CD14-positive monocyte (primary cell): ENCODE results near the gene CBX1. TPM values are rescaled to one million over a fixed set of nuclear protein-coding genes. Genes with fewer than 3 reads are reported as not detected.
A peak's percentile ranks its signal among the peaks of the same experiment; 100 is the strongest.
"Not testable (repeated sequence)": the region's sequence is repeated elsewhere in the genome, so short reads cannot be mapped to it uniquely, and the experiment has no call there.

Experiments
- DNase-seq, 3 donors: peaks; one replicate each; pipeline ENCODE4 v3.0.0-alpha.2; 2011 to 2022
- H2AFZ ChIP-seq: 2 replicates; pipeline ENCODE4 v1.6.0; 2012; ENCODE audit warnings: mild to moderate bottlenecking, low read depth, low read length, inconsistent platforms; ENCODE audit not compliant: insufficient read depth, poor library complexity, severe bottlenecking
- H3K27ac ChIP-seq, 2 donors: 1 replicate in 1 of 2; 2 replicates in 1 of 2; pipeline ENCODE4 v1.5.1; 2012 to 2013; ENCODE audit warnings: low read length in 2 of 2, control low read depth in 1 of 2, inconsistent platforms in 1 of 2, low read depth in 1 of 2, mild to moderate bottlenecking in 1 of 2
- H3K27me3 ChIP-seq, 2 donors: one replicate each; pipeline versions ENCODE4 v1.6.0 to v1.6.1; 2011 to 2013; ENCODE audit warnings: low read length in 2 of 2; ENCODE audit not compliant: control insufficient read depth in 2 of 2, insufficient read depth in 2 of 2
- H3K36me3 ChIP-seq, 2 donors: replicated peaks in 1 of 2; 1 replicate in 1 of 2; 2 replicates in 1 of 2; pipeline versions ENCODE4 v1.5.1 to v1.6.1; 2012 to 2013; ENCODE audit warnings: low read length in 2 of 2, control low read depth in 1 of 2, inconsistent platforms in 1 of 2, mild to moderate bottlenecking in 1 of 2; ENCODE audit not compliant: insufficient read depth in 2 of 2, control insufficient read depth in 1 of 2
- H3K4me1 ChIP-seq, 2 donors: 1 replicate in 1 of 2; 2 replicates in 1 of 2; pipeline versions ENCODE4 v1.5.1 to v1.6.1; 2012 to 2013; ENCODE audit warnings: low read length in 2 of 2, control low read depth in 1 of 2, inconsistent platforms in 1 of 2, mild to moderate bottlenecking in 1 of 2, moderate library complexity in 1 of 2; ENCODE audit not compliant: insufficient read depth in 2 of 2, control insufficient read depth in 1 of 2
- H3K4me2 ChIP-seq: replicated peaks from 2 replicates; pipeline ENCODE3; 2012; ENCODE audit warnings: low read length, moderate library complexity, mild to moderate bottlenecking; ENCODE audit not compliant: poor library complexity, severe bottlenecking; ENCODE audit errors: extremely low read depth
- H3K4me3 ChIP-seq, 3 experiments: fragments of 200-600 bp in 1 of 3; sonication (generic) in 1 of 3; replicated peaks in 1 of 3; 1 replicate in 2 of 3; 2 replicates in 1 of 3; pipeline ENCODE4 v1.5.1; 2011 to 2013; ENCODE audit warnings: low read length in 3 of 3, mild to moderate bottlenecking in 3 of 3, control low read depth in 2 of 3, low read depth in 2 of 3, inconsistent platforms in 1 of 3, moderate library complexity in 1 of 3
- H3K79me2 ChIP-seq: 2 replicates; pipeline ENCODE4 v1.6.0; 2012; ENCODE audit warnings: mild to moderate bottlenecking, control low read depth, inconsistent platforms, low read length, moderate library complexity; ENCODE audit not compliant: insufficient read depth
- H3K9ac ChIP-seq: 2 replicates; pipeline ENCODE4 v1.6.0; 2017; ENCODE audit warnings: low read length, mild to moderate bottlenecking; ENCODE audit not compliant: insufficient read depth, poor library complexity, severe bottlenecking
- H3K9me3 ChIP-seq, 2 donors: replicated peaks in 1 of 2; 1 replicate in 1 of 2; 2 replicates in 1 of 2; pipeline versions ENCODE4 v1.5.1 to v1.6.1; 2012 to 2013; ENCODE audit warnings: low read length in 2 of 2, control low read depth in 1 of 2; ENCODE audit not compliant: control insufficient read depth in 1 of 2, insufficient read depth in 1 of 2
- H4K20me1 ChIP-seq: 2 replicates; pipeline ENCODE4 v1.6.0; 2012; ENCODE audit warnings: mild to moderate bottlenecking, low read length, control low read depth, moderate library complexity; ENCODE audit not compliant: insufficient read depth
- H3K27ac Mint-ChIP-seq, 7 donors: one replicate each; pipeline ENCODE4 v1.8.0; 2020; ENCODE audit warnings: mild to moderate bottlenecking in 7 of 7, mixed read lengths in 7 of 7, moderate library complexity in 6 of 7, inconsistent platforms in 2 of 7
- H3K27me3 Mint-ChIP-seq, 3 donors: one replicate each; pipeline ENCODE4 v1.8.0; 2021 to 2022; ENCODE audit warnings: low read depth in 3 of 3, mild to moderate bottlenecking in 3 of 3, mixed read lengths in 3 of 3, moderate library complexity in 3 of 3, inconsistent platforms in 1 of 3
- H3K36me3 Mint-ChIP-seq, 2 donors: one replicate each; pipeline ENCODE4 v1.8.0; 2020; ENCODE audit warnings: mixed read lengths in 2 of 2, inconsistent platforms in 1 of 2, mild to moderate bottlenecking in 1 of 2
- H3K4me1 Mint-ChIP-seq: one replicate; pipeline ENCODE4 v1.8.0; 2020; ENCODE audit warnings: mild to moderate bottlenecking, mixed read lengths
- H3K4me3 Mint-ChIP-seq, 2 donors: one replicate each; pipeline ENCODE4 v1.8.0; 2020; ENCODE audit warnings: mild to moderate bottlenecking in 2 of 2, mixed read lengths in 2 of 2, moderate library complexity in 1 of 2
- H3K9me3 Mint-ChIP-seq, 7 donors: one replicate each; pipeline ENCODE4 v1.8.0; 2020 to 2022; ENCODE audit warnings: mixed read lengths in 7 of 7, mild to moderate bottlenecking in 6 of 7, moderate library complexity in 6 of 7, inconsistent platforms in 2 of 7
- WGBS: methylation state at CpG from one replicate; pipeline ENCODE4 v1.1.5; 2013; ENCODE audit warnings: missing lambda C conversion rate; ENCODE audit not compliant: insufficient coverage; 5-methylcytosine and 5-hydroxymethylcytosine counted together
- intact Hi-C, 2 donors: fragments of 100-400 bp; cut with micrococcal nuclease; formaldehyde crosslinking; loops; one replicate each; pipeline versions ENCODE4 v1.15.0 to v1.15.1; 2023
- polyA plus RNA-seq, 3 donors: library from polyadenylated mRNA; depleted of rRNA in 1 of 3; unstranded in 2 of 3; stranded (reverse) in 1 of 3; fragments of 300-500 nt in 2 of 3; fragments of >200 nt in 1 of 3; fragmentation: Illumina TruSeq in 2 of 3; gene quantifications; 1 replicate in 2 of 3; 2 replicates in 1 of 3; pipeline ENCODE4 v1.2.3, GENCODE V29; 2012 to 2021
- TF ChIP-seq, protein P1 (sequence below): fragments of 200-600 bp; IDR thresholded peaks from one replicate; pipeline ENCODE4 v1.8.0; 2022; ENCODE audit warnings: antibody characterized with exemption, mild to moderate bottlenecking

The CBX1 gene
- polyA plus RNA-seq, 3 donors = 12.5 to 18.2 (median 17.2) TPM

DNA sequence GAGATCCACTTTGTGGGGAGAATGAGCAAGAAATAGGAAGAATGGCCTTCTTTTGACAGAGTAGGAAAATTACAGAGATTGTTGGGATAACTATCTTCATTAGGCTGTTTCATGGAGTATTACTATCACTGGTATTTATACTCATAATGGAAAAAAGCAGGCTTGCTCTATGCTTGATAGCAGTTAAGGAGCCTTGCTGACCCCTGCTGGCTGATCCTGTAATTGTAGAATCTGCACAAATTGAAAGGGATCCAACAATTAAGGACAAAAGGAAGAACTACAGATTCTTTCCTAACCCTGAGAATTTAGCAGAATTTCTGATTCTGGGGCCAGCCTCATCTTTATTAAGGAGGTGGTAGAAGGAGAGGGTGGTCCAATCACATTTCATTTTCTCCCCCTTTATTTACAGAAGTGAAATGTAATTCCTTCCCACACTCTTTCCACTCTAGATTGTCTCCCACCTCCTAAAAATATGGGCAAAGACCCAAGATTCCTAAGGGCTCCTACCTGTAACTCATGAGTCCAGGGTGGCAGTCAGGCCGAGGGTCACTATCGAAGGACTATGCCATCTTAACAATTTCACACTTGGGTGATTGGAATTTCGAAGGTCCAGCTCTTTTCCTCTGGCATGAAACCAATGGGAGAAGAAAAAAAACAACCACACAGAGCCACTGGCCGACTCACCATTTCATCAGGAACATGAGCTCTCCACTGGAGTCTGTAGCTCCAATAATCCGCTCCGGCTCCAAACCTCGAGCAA, 26.8 kb downstream of the CBX1 start:
- H3K27ac Mint-ChIP-seq = peak overlapping the region in 1 of 7 donors; percentile 46
- peaks cover 1% of the 10 kb centered on the region for H3K4me1 Mint-ChIP-seq
- peaks cover 41 to 60% of the 10 kb centered on the region in 2 donors for H3K36me3 Mint-ChIP-seq
- no peaks in the 10 kb centered on the region for H3K9me3 ChIP-seq
- WGBS = no CpG with 5 or more reads among the region's 7 CpGs
- peaks cover 9% of the 10 kb centered on the region for H4K20me1 ChIP-seq
- no peaks in the 10 kb centered on the region for H3K27me3 ChIP-seq
- peaks cover 37 to 72% of the 10 kb centered on the region in 2 donors for H3K36me3 ChIP-seq
- H3K4me1 ChIP-seq = no peaks in the 10 kb centered on the region
- intact Hi-C loops = loop anchor here (1.0 to 5.0 kb wide), 3 partner anchors 49 to 92 kb away; no protein-coding TSS in a partner anchor
- no peak overlapping the region for H2AFZ ChIP-seq
- no peak overlapping the region for H3K9ac ChIP-seq
- H3K79me2 ChIP-seq = peaks cover 4% of the 10 kb centered on the region
- H3K4me2 ChIP-seq = no peak overlapping the region
- TF ChIP-seq, protein P1, sequence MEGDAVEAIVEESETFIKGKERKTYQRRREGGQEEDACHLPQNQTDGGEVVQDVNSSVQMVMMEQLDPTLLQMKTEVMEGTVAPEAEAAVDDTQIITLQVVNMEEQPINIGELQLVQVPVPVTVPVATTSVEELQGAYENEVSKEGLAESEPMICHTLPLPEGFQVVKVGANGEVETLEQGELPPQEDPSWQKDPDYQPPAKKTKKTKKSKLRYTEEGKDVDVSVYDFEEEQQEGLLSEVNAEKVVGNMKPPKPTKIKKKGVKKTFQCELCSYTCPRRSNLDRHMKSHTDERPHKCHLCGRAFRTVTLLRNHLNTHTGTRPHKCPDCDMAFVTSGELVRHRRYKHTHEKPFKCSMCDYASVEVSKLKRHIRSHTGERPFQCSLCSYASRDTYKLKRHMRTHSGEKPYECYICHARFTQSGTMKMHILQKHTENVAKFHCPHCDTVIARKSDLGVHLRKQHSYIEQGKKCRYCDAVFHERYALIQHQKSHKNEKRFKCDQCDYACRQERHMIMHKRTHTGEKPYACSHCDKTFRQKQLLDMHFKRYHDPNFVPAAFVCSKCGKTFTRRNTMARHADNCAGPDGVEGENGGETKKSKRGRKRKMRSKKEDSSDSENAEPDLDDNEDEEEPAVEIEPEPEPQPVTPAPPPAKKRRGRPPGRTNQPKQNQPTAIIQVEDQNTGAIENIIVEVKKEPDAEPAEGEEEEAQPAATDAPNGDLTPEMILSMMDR = peak; percentile 88
- no peaks in the 10 kb centered on the region for H3K27me3 Mint-ChIP-seq
- no peak overlapping the region for H3K4me3 ChIP-seq
- H3K27ac ChIP-seq = no peak overlapping the region
- no peaks in the 10 kb centered on the region for H3K9me3 Mint-ChIP-seq
- no peak overlapping the region for H3K4me3 Mint-ChIP-seq
- DNase-seq = peak; percentile 54 to 76 (median 66)

DNA sequence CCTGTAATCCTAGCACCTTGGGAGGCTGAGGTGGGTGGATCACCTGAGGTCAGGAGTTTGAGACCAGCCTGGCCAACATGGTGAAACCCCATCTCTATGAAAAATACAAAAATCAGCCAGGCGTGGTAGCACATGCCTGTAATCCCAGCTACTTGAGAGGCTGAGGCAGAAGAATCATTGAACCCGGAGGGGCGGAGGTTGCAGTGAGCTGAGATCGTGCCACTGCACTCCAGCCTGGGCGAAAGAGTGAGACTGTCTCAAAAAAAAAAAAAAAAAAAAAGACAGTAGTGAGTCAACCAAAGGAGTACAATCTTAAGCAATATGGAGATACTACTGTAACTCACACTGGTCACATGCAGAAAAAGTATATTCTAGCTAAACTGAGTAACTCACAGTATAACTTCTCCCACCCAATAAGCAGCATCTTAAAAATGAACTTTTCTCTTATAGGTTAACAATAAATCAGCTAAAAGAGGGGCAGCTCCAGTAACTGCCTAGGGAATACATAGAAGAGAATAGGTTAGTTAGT, 27.6 kb downstream of the CBX1 start:
- not testable (repeated sequence) for H3K9me3 ChIP-seq, H3K4me2 ChIP-seq, H3K9ac ChIP-seq, H3K4me1 Mint-ChIP-seq, H3K27me3 Mint-ChIP-seq, H3K27ac ChIP-seq, H3K4me3 Mint-ChIP-seq, H3K27me3 ChIP-seq, H2AFZ ChIP-seq, H3K4me1 ChIP-seq, H3K4me3 ChIP-seq, DNase-seq, H3K79me2 ChIP-seq, H3K27ac Mint-ChIP-seq, H3K9me3 Mint-ChIP-seq, H4K20me1 ChIP-seq
- peaks cover 46 to 68% of the 10 kb centered on the region in 2 donors for H3K36me3 Mint-ChIP-seq
- H3K36me3 ChIP-seq = peaks cover 41 to 80% of the 10 kb centered on the region in 2 donors
- intact Hi-C loops = loop anchor here (1.0 to 2.0 kb wide), 2 partner anchors 48 to 49 kb away; no protein-coding TSS in a partner anchor
- 100% methylated on average over 1 of the region's 5 CpGs for WGBS

DNA sequence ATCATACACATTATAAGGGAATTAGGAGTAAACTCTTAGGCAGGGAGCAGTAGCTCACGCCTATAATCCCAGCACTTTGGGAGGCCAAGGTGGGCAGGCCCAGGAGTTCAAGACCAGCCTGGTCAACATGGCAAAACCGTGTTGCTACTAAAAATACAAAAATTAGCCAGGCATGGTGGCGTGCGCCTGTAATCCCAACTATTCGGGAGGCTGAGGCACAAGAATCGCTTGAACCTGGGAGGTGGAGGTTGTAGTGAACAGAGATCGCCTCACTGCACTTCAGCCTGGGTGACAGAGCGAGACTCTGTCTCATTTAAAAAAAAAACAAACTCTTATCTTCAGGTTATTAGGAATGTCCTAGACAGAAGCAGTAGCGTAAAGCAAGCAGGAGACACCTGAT, 28.5 kb downstream of the CBX1 start:
- 100% methylated on average over 1 of the region's 9 CpGs for WGBS
- DNase-seq, H3K9me3 Mint-ChIP-seq, H3K4me3 Mint-ChIP-seq, H3K27ac Mint-ChIP-seq, H4K20me1 ChIP-seq, H3K27me3 Mint-ChIP-seq, H3K9ac ChIP-seq, H3K27me3 ChIP-seq, H3K4me2 ChIP-seq, H3K4me1 ChIP-seq, H3K79me2 ChIP-seq, intact Hi-C loops, H3K9me3 ChIP-seq, H3K27ac ChIP-seq, H3K4me3 ChIP-seq, H2AFZ ChIP-seq, H3K4me1 Mint-ChIP-seq: not testable (repeated sequence)
- peaks cover 47 to 88% of the 10 kb centered on the region in 2 donors for H3K36me3 ChIP-seq
- H3K36me3 Mint-ChIP-seq = peaks cover 53 to 74% of the 10 kb centered on the region in 2 donors
